Adrenal gland (tissue), 19 donors: ENCODE results near the gene DCLK3. TPM values are rescaled to one million over a fixed set of nuclear protein-coding genes. Genes with fewer than 3 reads are reported as not detected.

Experiments
- DNase-seq, 7 donors: peaks; one replicate each; pipeline ENCODE4 v3.0.0-alpha.2; 2019 to 2020
- H3K27ac ChIP-seq, 5 donors: fragments of 200-600 bp; sonication (generic) in 4 of 5; 1 replicate in 3 of 5; 2 replicates in 2 of 5; pipeline versions ENCODE4 v1.5.1 to v1.8.0; 2016 to 2020; ENCODE audit warnings: mild to moderate bottlenecking in 1 of 5
- H3K27me3 ChIP-seq: fragments of 200-600 bp; 2 replicates; pipeline ENCODE4 v1.8.0; 2021
- H3K36me3 ChIP-seq, 2 donors: fragments of 200-600 bp; replicated peaks in 1 of 2; 1 replicate in 1 of 2; 2 replicates in 1 of 2; pipeline versions ENCODE4 v1.5.1 to v1.8.0; 2018 to 2022
- H3K4me1 ChIP-seq, 2 donors: fragments of 200-600 bp; replicated peaks in 1 of 2; 1 replicate in 1 of 2; 2 replicates in 1 of 2; pipeline versions ENCODE4 v1.5.1 to v1.8.0; 2018 to 2021
- H3K4me3 ChIP-seq, 4 donors: fragments of 200-600 bp; sonication (generic) in 3 of 4; one replicate each; pipeline ENCODE4 v1.5.1; 2016 to 2018
- H3K9me3 ChIP-seq, 3 donors: fragments of 200-600 bp; sonication (generic) in 1 of 3; replicated peaks in 1 of 3; 1 replicate in 2 of 3; 2 replicates in 1 of 3; pipeline versions ENCODE4 v1.5.1 to v1.8.0; 2016 to 2021
- POLR2A ChIP-seq, 2 donors: fragments of 450-650 bp; IDR thresholded peaks; one replicate each; pipeline ENCODE4 v1.6.1; 2017; ENCODE audit warnings: antibody characterized with exemption in 2 of 2, mild to moderate bottlenecking in 2 of 2, moderate library complexity in 1 of 2
- WGBS, 4 donors: extraction: QIAGEN DNeasy Blood & Tissue Kit in 2 of 4; methylation state at CpG; one replicate each; pipeline versions ENCODE4 v1.1.5 to v1.1.7; 2013 to 2017; 5-methylcytosine and 5-hydroxymethylcytosine counted together
- intact Hi-C, 2 donors: fragments of 100-400 bp; cut with DNase I; formaldehyde crosslinking; loops; one replicate each; pipeline versions ENCODE4 v1.14.1 to v1.15.0; 2022 to 2023
- long read RNA-seq, 10 donors: library from polyadenylated mRNA in 3 of 10; unstranded in 2 of 10; stranded (forward) in 1 of 10; transcript quantifications; one replicate each; pipeline ENCODE4 v2.0.0 and lab custom pipeline, GENCODE V29; 2021 to 2026
- polyA plus RNA-seq, 3 donors: library from polyadenylated mRNA; stranded (reverse); fragments of 200-250 nt in 2 of 3; fragments of 350-450 nt in 1 of 3; fragmentation: Illumina TruSeq in 1 of 3; extraction: RNeasy Lipid Tissue Mini Kit (QIAGEN cat#74804) in 1 of 3; gene quantifications; one replicate each; pipeline ENCODE4 v1.2.3, GENCODE V29; 2013 to 2014
- total RNA-seq, 9 donors: library from RNA; depleted of rRNA in 4 of 9; stranded (reverse); fragments of >200 nt in 4 of 9; fragments of 120-200 nt in 1 of 9; fragmentation: NEBNext Ultra II Directional in 1 of 9; extraction: Animal tissue kit (Norgen Biotek cat#: 25700) in 1 of 9; gene quantifications; one replicate each; pipeline versions ENCODE4 v1.1.0 to v1.2.4, GENCODE V29; 2013 to 2023
- TF ChIP-seq, protein P1 (sequence below), 6 experiments: fragments of 450-650 bp in 4 of 6; fragments of 200-600 bp in 2 of 6; sonication (generic) in 1 of 6; IDR thresholded peaks; 1 replicate in 5 of 6; 2 replicates in 1 of 6; pipeline versions ENCODE4 v1.5.1 to v1.8.0; 2016 to 2021; ENCODE audit warnings: antibody characterized with exemption in 6 of 6, mild to moderate bottlenecking in 2 of 6, moderate library complexity in 1 of 6
- donor health status: healthy with polysubstance abuse.
- donor health status: Bipolar disorder and iron deficiency.
- donor health status: DM: yes; HTN: yes; CAD: no.
- donor health status: DM: no; HTN: no; CAD: no.
- donor health status: DM: no; HTN: no; CAD: no.
- donor health status: DM: yes; HTN: yes; CAD: no.

DCLK3 gene, protein sequence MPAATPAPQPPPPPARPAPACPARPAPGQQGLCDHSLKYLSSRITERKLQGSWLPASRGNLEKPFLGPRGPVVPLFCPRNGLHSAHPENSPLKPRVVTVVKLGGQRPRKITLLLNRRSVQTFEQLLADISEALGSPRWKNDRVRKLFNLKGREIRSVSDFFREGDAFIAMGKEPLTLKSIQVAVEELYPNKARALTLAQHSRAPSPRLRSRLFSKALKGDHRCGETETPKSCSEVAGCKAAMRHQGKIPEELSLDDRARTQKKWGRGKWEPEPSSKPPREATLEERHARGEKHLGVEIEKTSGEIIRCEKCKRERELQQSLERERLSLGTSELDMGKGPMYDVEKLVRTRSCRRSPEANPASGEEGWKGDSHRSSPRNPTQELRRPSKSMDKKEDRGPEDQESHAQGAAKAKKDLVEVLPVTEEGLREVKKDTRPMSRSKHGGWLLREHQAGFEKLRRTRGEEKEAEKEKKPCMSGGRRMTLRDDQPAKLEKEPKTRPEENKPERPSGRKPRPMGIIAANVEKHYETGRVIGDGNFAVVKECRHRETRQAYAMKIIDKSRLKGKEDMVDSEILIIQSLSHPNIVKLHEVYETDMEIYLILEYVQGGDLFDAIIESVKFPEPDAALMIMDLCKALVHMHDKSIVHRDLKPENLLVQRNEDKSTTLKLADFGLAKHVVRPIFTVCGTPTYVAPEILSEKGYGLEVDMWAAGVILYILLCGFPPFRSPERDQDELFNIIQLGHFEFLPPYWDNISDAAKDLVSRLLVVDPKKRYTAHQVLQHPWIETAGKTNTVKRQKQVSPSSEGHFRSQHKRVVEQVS
- 1 to 10 TPM in 1 of 9 donors, under 1 TPM in 2, not detected in 6; under 0.01 to 1.5 (median 0.28) TPM for total RNA-seq
- polyA plus RNA-seq: under 1 TPM; 0.05 to 0.16 (median 0.13) TPM
- long read RNA-seq, donor 1: 0 reads
- long read RNA-seq, donor 2: 0 reads
- long read RNA-seq, donor 3: 0 reads
- long read RNA-seq, donor 4: 0 reads
- long read RNA-seq, donor 5: 0 reads
- long read RNA-seq, donor 6: 0 reads
- long read RNA-seq, donor 7: 0 reads
- long read RNA-seq, donor 8: 0 reads
- long read RNA-seq, donor 9: 0 reads
- long read RNA-seq, donor 10: 0 reads

DNA sequence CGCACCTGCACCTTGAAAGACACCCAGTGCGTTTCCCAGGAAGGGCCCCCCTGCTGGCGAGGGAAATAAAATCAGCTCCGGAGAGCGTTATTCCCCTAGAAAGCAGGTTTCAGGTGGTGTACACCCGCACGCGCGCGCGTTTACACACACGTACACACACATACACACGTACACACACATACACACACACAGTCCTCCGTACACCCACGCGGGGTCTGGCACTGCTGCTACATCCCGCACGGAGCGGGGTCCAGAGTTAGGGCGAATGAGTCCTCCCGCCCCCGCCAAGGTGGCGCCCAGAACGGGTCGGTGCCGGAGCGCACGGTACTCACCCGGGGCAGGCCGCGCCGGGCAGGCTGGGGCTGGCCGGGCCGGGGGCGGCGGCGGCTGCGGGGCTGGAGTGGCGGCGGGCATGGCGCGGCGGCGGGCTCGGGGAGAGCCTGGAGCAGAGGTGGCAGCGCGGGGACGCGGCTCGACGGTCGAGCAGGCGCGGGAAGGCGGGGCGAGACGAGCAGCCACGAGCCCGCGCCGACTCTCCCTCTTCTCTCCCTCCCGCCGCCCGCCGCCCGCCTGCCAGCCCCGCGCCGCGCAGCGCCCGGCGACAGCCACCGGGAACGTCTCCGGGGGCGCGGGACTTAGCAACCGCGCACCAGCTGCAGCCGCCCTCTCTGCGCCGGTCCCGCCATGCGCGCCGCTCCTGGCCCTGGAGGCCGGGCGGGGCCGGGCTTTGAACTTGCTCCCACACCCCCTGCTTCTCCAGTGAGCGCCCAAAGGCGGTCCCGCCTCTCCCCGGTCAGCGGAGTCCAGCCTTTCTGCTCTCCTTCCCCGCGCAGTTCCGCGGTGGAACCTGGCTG, at the start of gene DCLK3:
DCLK3 (minus strand) TSS at position 704 of the 854 bp plus-strand sequence; CDS start at position 414, 290 bp downstream.
- peak within 1 kb of the TSS in 1 of 4 donors; percentile 42 for H3K4me3 ChIP-seq
- no peaks in the 10 kb centered on the region for H3K36me3 ChIP-seq
- TF ChIP-seq POLR2A (IDR thresholded peaks at IDR 0.05): no peak
- TF ChIP-seq, protein P1, sequence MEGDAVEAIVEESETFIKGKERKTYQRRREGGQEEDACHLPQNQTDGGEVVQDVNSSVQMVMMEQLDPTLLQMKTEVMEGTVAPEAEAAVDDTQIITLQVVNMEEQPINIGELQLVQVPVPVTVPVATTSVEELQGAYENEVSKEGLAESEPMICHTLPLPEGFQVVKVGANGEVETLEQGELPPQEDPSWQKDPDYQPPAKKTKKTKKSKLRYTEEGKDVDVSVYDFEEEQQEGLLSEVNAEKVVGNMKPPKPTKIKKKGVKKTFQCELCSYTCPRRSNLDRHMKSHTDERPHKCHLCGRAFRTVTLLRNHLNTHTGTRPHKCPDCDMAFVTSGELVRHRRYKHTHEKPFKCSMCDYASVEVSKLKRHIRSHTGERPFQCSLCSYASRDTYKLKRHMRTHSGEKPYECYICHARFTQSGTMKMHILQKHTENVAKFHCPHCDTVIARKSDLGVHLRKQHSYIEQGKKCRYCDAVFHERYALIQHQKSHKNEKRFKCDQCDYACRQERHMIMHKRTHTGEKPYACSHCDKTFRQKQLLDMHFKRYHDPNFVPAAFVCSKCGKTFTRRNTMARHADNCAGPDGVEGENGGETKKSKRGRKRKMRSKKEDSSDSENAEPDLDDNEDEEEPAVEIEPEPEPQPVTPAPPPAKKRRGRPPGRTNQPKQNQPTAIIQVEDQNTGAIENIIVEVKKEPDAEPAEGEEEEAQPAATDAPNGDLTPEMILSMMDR (IDR thresholded peaks at IDR 0.05): no peak
- no peak for DNase-seq
- no peak within 1 kb of the TSS for H3K27ac ChIP-seq
- peaks cover 18% of the 10 kb centered on the region for H3K27me3 ChIP-seq
- WGBS, 4 donors: 2 to 7% (median 4%) methylated on average over 25 to 93 of the region's 99 CpGs
- intact Hi-C loops: no loop called here
- H3K4me1 ChIP-seq: no peaks in the 10 kb centered on the region
- H3K9me3 ChIP-seq: no peaks in the 10 kb centered on the region

GRCh38 chr3:36813305-36813704, 49.0 kb upstream of the DCLK3 start:
- H3K9me3 ChIP-seq: no peaks in the 10 kb centered on the region
- no peak for DNase-seq
- no peak for TF ChIP-seq POLR2A (IDR thresholded peaks at IDR 0.05)
- TF ChIP-seq, protein P1 (IDR thresholded peaks at IDR 0.05): no peak
- H3K36me3 ChIP-seq: no peaks in the 10 kb centered on the region
- no peak overlapping the region for H3K27ac ChIP-seq
- WGBS, 4 donors: 84 to 88% (median 87%) methylated on average over 6 of the region's 6 CpGs
- no peaks in the 10 kb centered on the region for H3K27me3 ChIP-seq
- no peaks in the 10 kb centered on the region for H3K4me1 ChIP-seq
- H3K4me3 ChIP-seq: no peak overlapping the region
- intact Hi-C loops: no loop called here

DNA sequence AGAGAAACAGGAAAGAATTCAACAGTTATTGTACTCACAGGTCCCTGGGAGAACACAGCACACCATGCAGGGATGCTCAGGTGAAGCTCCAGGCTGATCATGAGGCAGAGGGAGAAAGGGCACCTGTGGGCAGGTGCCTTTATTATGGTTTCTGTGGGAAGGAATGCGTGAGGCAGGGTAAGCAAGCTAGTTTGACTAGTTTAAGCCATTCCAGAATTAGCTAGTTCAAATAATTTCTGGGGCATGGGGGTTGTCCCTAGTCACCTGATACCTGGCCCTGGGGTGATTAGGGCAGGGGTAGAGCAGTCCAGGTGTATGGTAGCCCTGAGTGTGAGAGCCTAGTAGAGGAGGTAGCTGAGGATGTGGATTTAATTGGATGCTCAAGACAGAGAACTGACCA, 47.9 kb upstream of the DCLK3 start:
- DNase-seq: no peak
- 76 to 93% (median 87%) methylated on average over 1 of the region's 1 CpG for WGBS, 4 donors
- no peak overlapping the region for H3K27ac ChIP-seq

More for the DNA sequence above, 47.9 kb upstream of the DCLK3 start:
- H3K4me1 ChIP-seq: no peaks in the 10 kb centered on the region
- no peak overlapping the region for H3K4me3 ChIP-seq
- TF ChIP-seq POLR2A (IDR thresholded peaks at IDR 0.05): no peak
- TF ChIP-seq, protein P1 (IDR thresholded peaks at IDR 0.05): no peak
- H3K27me3 ChIP-seq: no peaks in the 10 kb centered on the region
- intact Hi-C loops: no loop called here
- H3K36me3 ChIP-seq: no peaks in the 10 kb centered on the region
- H3K9me3 ChIP-seq: no peaks in the 10 kb centered on the region
